NCI-H1417 (cell line): ENCODE data around the gene PVALB.

Experiments
- DNase-seq, 3 experiments: peaks; one replicate each; lab custom pipeline; 2025; lab: John Stamatoyannopoulos, UW

PVALB gene

GRCh38 chr22:36846949-36847348 is 30.1 kb upstream of the PVALB start:
- DNase-seq = no peak

GRCh38 chr22:36846271-36846670 is 29.4 kb upstream of the PVALB start:
- DNase-seq = no peak

- DNase-seq = no peak
Measured at GRCh38 chr22:36840106-36840505, 23.3 kb upstream of the PVALB start.

GRCh38 chr22:36839356-36840073 is 22.7 kb upstream of the PVALB start:
- DNase-seq = no peak

GRCh38 chr22:36838119-36839030 is 21.5 kb upstream of the PVALB start:
- peak in 2 of 3 experiments; percentile 27 to 65 for DNase-seq

GRCh38 chr22:36835903-36836302 is 19.1 kb upstream of the PVALB start:
- no peak for DNase-seq

- DNase-seq = no peak
Measured at GRCh38 chr22:36833073-36833472, 16.2 kb upstream of the PVALB start.

- DNase-seq = no peak
Measured at GRCh38 chr22:36831717-36832116, 14.9 kb upstream of the PVALB start.

- no peak for DNase-seq
Measured at GRCh38 chr22:36831206-36831605, 14.4 kb upstream of the PVALB start.

- DNase-seq = no peak
Measured at GRCh38 chr22:36830601-36831000, 13.8 kb upstream of the PVALB start.

GRCh38 chr22:36829370-36830002 is 12.7 kb upstream of the PVALB start:
- DNase-seq = peak in 2 of 3 experiments; percentile 7 to 77

- no peak for DNase-seq
Measured at GRCh38 chr22:36828815-36829214, 12.0 kb upstream of the PVALB start.

GRCh38 chr22:36826262-36826661 is 9.4 kb upstream of the PVALB start:
- DNase-seq = no peak

- DNase-seq = no peak
Measured at GRCh38 chr22:36824655-36825054, 7.8 kb upstream of the PVALB start.

- no peak for DNase-seq
Measured at GRCh38 chr22:36823186-36823839, 6.5 kb upstream of the PVALB start.

GRCh38 chr22:36822581-36822980 is 5.7 kb upstream of the PVALB start:
- no peak for DNase-seq

GRCh38 chr22:36819112-36819511 is 2.3 kb upstream of the PVALB start:
- no peak for DNase-seq

GRCh38 chr22:36818010-36818642 is 1.3 kb upstream of the PVALB start:
- DNase-seq = no peak

- no peak for DNase-seq
Measured at GRCh38 chr22:36817525-36817848, 652 bp upstream of the PVALB start.

GRCh38 chr22:36816339-36816635 is 548 bp downstream of the PVALB start:
- DNase-seq = no peak

GRCh38 chr22:36815558-36816338 is 1.1 kb downstream of the PVALB start:
- DNase-seq = no peak
